ENCODE data around the gene C1QTNF9B.

C1QTNF9B gene

GRCh38 chr13:23865906-23866305, 31.4 kb downstream of the C1QTNF9B start:
- no peak overlapping the region for H3K4me3 ChIP-seq (ENCODE audit: low read length)
- DNase-seq (ENCODE audit: low read depth, low spot score) = no peak

DNA sequence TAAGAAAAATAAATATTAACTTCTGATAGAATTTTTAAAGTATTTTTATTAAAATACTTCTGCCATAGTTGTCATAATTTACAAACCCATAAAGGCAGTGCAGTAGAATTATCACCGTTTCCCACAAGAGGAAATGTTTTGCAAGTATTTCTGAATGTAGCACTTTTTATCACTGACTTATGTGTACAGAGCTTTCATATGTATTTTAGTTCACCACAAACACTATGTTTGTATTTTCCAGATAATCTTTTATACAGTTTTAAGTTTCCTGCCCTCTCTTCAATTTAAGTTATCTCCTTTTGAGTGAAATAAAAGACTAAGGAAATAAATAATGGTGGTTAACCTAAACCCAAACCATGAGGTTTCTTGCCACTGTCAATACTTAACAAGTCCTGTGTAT, 32.3 kb downstream of the C1QTNF9B start:
- DNase-seq (ENCODE audit: low read depth, low spot score) = peak; percentile 64
- no peak overlapping the region for H3K4me3 ChIP-seq (ENCODE audit: low read length)

DNA sequence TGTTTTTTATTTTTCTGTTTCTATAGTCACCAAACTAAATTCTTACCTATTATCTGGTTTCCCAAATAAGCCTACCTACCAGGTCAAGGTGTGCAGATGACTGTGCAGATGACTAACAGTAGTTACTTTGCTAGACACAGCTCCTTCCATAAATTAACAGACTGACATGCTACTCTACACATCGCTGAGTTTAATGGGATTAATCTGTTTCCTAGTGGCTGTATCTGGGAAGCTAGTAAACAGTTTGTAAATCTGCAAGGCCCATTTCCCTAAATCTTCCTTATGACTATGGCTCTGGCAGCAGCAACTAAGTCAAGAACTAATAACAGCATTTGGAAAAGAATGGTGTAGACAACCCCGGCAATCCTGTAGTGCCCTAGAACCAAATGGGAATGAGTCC, 36.0 kb downstream of the C1QTNF9B start:
- no peak overlapping the region for H3K4me3 ChIP-seq (ENCODE audit: low read length)
- DNase-seq (ENCODE audit: low read depth, low spot score) = no peak

- DNase-seq (ENCODE audit: low read depth, low spot score) = no peak
- H3K4me3 ChIP-seq (ENCODE audit: low read length) = no peak overlapping the region
Measured at GRCh38 chr13:23859904-23860303, 37.4 kb downstream of the C1QTNF9B start.

DNA sequence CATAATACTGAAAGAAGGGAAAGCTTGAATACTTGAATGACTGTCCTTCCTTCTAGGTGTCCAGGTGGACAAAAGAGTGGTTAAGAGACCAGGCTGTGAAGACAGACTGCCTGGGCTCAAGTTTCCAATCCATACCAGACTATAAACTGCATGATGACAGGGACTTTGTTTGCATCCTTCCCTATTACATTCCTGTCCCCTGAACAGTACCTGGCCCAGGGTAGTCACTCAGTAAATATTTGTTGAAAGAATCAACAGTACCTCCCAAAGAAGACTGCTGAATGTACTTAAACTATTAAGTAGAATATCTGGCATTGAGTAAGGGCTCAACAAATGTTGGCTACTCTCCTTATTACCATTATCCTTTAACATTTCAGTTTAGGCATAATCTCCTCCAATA, 37.8 kb downstream of the C1QTNF9B start:
- no peak overlapping the region for H3K4me3 ChIP-seq (ENCODE audit: low read length)
- no peak for DNase-seq (ENCODE audit: low read depth, low spot score)

DNA sequence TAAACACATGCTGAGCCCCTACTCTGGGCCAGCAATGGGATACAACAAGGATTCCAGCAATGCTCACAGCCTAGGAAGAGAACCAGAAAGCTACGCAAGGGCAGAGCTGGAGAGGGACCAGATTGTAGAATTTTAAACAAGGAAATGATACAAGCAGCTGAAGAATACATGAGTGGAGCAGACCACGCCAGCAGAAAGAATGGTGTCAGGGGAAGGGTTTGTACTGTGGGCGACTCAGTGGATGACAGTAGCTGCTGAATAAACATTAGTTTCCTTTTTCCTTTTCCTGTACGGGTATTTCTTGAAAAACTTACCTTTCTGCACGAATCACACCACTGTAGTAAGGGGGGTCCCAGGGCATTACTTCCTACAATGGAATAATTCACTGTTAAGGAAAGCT, 38.8 kb downstream of the C1QTNF9B start:
- no peak overlapping the region for H3K4me3 ChIP-seq (ENCODE audit: low read length)
- DNase-seq (ENCODE audit: low read depth, low spot score) = no peak

- no peak for DNase-seq (ENCODE audit: low read depth, low spot score)
- no peak overlapping the region for H3K4me3 ChIP-seq (ENCODE audit: low read length)
Measured at GRCh38 chr13:23856008-23856750, 41.1 kb downstream of the C1QTNF9B start.

DNA sequence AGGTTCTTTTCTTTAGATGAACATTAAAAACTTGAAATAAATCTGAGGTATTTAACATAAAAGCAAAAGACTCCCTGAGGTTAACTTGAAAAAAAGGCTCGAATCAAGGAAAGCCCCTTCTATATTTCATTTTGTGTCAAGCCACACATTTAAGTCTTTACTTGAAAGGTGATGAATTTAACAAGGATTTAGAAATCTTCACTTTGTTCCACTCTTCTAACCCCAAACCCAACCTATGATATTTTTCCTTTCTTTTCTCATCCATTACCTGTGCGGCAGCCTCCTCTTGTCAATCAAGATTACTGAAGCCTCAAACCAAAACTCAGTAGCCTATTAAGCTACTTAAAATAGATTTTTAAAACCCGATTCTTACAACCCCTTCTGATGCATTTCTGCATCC, 41.9 kb downstream of the C1QTNF9B start:
- H3K4me3 ChIP-seq (ENCODE audit: low read length) = no peak overlapping the region
- no peak for DNase-seq (ENCODE audit: low read depth, low spot score)

DNA sequence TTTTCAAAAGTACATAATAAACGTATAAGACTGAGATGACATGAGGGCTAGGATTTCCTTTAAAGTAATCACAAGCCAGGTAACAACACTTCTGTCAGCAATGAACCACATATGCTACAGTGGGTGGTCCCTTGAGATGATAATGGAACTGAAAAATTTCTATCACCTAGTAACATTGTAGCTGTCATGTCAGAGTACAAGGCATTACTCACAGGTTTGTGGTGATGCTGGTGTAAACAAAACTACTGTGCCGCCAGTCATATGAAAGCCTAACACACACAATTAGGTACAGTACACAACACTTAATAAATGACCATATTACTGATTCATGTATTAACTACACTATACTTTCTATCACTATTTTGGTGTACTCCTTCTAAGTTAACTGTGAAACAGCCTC, 45.0 kb downstream of the C1QTNF9B start:
- no peak overlapping the region for H3K4me3 ChIP-seq (ENCODE audit: low read length)
- DNase-seq (ENCODE audit: low read depth, low spot score) = no peak

DNA sequence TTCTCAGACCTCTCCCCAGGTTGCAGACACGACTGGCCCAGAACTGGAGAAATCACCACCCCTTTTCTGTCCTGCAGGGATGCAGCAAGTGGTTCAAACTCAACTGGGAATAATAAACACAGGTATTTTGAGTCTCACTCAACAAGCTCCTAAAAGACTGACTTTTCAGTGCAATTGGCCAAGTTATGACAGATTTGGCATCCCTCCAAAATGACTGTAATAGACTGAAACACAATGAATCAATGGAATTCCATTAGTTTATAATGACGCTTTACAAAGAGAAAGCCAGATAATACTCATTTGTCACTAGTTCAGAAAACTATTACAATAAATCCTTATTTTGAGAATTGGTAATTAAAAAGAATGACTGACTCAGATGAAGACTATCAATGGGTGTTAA, 46.2 kb downstream of the C1QTNF9B start:
- no peak for DNase-seq (ENCODE audit: low read depth, low spot score)
- H3K4me3 ChIP-seq (ENCODE audit: low read length) = no peak overlapping the region

DNA sequence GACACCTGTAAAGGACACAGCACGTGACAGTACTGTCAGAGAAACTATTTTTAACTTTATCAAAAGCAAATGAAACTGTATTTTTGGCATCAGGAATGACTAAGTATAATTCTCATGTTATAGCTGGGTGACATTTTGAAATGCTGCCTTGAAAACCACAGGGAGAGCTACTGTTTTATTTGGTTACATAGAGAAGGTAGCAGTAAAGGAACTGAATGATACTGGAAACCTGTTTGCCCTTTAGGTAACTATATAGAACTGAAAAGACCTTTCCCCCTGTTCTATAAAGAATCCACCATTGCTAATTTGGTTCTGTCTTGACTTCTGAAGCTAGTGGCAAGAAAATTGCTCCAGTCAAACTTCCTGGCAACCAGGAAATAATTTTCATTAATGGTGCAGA, 47.2 kb downstream of the C1QTNF9B start:
- H3K4me3 ChIP-seq (ENCODE audit: low read length) = no peak overlapping the region
- DNase-seq (ENCODE audit: low read depth, low spot score) = no peak

GRCh38 chr13:23849670-23850069, 47.6 kb downstream of the C1QTNF9B start:
- H3K4me3 ChIP-seq (ENCODE audit: low read length) = no peak overlapping the region
- DNase-seq (ENCODE audit: low read depth, low spot score) = no peak

GRCh38 chr13:23848646-23849141, 48.6 kb downstream of the C1QTNF9B start:
- DNase-seq (ENCODE audit: low read depth, low spot score) = no peak
- no peak overlapping the region for H3K4me3 ChIP-seq (ENCODE audit: low read length)

DNA sequence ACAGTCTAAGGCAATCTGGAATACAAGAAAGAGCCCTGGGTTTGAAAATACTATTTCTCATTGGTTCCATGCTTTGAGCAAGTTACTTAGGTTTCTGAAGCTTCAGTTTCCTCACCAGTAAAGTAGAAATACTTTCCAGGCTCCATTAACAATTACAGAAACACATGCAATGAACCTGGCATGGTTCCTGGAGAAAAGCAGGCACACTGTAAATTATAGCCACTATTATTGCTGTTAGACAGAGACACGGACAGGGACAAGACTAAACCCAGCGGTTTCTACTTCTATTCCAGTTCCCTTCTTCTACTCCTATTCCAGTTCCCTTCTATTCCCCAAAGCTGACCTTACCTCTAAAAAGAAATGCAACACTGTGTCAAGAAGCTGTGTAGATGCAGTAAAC, 49.3 kb downstream of the C1QTNF9B start:
- DNase-seq (ENCODE audit: low read depth, low spot score) = no peak
- H3K4me3 ChIP-seq (ENCODE audit: low read length) = no peak overlapping the region

- no peak overlapping the region for H3K4me3 ChIP-seq (ENCODE audit: low read length)
- DNase-seq (ENCODE audit: low read depth, low spot score) = peak; percentile 45
Measured at GRCh38 chr13:23847497-23847896, 49.8 kb downstream of the C1QTNF9B start.

DNA sequence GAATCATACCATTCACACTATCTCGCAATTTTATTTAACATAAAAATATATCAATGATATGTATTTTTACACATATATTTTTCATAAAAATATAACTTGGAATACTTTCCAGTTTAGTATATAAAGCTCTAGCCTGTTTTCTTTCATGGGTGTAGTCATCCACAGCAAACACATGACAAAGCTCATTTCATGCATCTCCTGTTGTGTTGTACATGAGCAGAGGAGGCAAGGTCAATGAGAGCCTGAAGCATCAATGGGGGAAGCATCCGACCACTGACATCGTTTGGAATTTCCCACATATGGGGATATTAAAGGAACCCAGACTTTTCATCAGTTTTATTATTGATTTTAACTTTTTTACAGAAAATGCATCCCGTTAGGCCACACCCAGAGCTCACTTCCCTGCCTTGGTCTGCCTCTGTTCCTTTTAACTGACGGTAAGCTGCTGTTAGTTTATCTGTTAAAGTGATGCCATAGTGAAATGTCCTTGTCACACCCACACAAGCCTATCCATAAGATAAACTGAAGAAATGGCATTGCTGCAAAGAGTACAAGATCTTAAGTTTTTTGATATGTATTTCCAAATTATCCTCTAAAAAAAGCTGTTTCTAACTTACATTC, 52.1 kb downstream of the C1QTNF9B start:
- DNase-seq (ENCODE audit: low read depth, low spot score) = no peak
- no peak overlapping the region for H3K4me3 ChIP-seq (ENCODE audit: low read length)

DNA sequence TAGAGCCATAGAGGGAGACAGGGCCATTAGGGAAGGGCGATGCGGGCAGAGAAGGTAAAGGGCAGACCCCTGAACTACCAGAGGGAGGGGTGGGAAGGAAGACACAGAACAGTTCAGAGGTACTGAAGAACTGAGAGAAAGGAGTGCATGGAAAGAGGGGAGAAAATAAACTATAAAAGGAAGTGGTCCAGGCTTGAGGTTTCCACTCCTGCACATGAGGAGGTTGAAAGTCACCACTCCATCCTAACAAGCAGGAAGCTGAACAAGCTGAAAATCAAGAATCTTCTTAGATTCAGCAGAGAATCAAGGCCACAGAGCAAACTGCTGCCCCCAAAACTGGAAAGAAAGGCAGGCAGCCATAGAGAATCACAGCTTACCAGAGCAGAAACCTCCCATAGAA, 53.2 kb downstream of the C1QTNF9B start:
- H3K4me3 ChIP-seq (ENCODE audit: low read length) = no peak overlapping the region
- peak; percentile 76 for DNase-seq (ENCODE audit: low read depth, low spot score)

DNA sequence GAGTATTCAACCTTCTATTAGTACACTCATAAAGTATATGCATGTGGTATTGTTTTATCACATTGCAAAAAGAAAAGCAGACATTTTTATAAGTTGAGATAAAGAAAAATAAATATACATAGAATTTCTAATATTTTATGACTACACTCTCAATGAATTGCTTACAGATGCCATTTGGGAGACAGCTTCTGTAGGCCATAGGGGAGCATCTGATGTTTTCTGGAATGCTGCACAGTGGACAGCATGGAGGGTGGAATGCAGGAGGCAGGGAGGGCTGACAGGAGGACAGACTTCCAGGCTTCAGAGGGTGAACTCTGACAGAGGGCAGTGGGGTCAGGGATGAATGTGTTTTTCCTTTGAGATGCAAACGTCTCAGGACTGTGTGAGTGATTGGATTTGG, 53.9 kb downstream of the C1QTNF9B start:
- no peak for DNase-seq (ENCODE audit: low read depth, low spot score)
- no peak overlapping the region for H3K4me3 ChIP-seq (ENCODE audit: low read length)

GRCh38 chr13:23842406-23842805, 54.9 kb downstream of the C1QTNF9B start:
- DNase-seq (ENCODE audit: low read depth, low spot score) = no peak
- H3K4me3 ChIP-seq (ENCODE audit: low read length) = no peak overlapping the region

All from Jurkat, Clone E6-1 (cell line).